Esophagus muscularis mucosa (tissue), 4 donors: ENCODE data around the gene COL5A1. TPM values are rescaled to one million over a fixed set of nuclear protein-coding genes. Genes with fewer than 3 reads are reported as not detected.

Source experiments
- DNase-seq: peaks from one replicate; pipeline ENCODE4 v3.0.0-alpha.2; 2017; ENCODE audit errors: extremely low spot score
- H3K27ac ChIP-seq, 4 donors: fragments of 200-600 bp; sonication (generic); replicated peaks in 1 of 4; 1 replicate in 3 of 4; 2 replicates in 1 of 4; pipeline ENCODE4 v1.5.1; 2016 to 2019; ENCODE audit warnings: mild to moderate bottlenecking in 1 of 4
- H3K27me3 ChIP-seq, 4 donors: fragments of 200-600 bp; sonication (generic); one replicate each; pipeline versions ENCODE4 v1.5.1 to v1.6.0; 2016 to 2019
- H3K36me3 ChIP-seq, 4 donors: fragments of 200-600 bp; sonication (generic); one replicate each; pipeline ENCODE4 v1.5.1; 2016 to 2019
- H3K4me1 ChIP-seq, 4 donors: fragments of 200-600 bp; sonication (generic); one replicate each; pipeline ENCODE4 v1.5.1; 2016 to 2019
- H3K4me3 ChIP-seq, 4 donors: fragments of 200-600 bp; sonication (generic); 1 replicate in 2 of 4; 2 replicates in 2 of 4; pipeline ENCODE4 v1.5.1; 2016 to 2019; ENCODE audit warnings: mild to moderate bottlenecking in 4 of 4, moderate library complexity in 1 of 4
- H3K9me3 ChIP-seq, 4 donors: fragments of 200-600 bp; sonication (generic); 1 replicate in 3 of 4; 2 replicates in 1 of 4; pipeline ENCODE4 v1.5.1; 2016 to 2019
- EP300 ChIP-seq: sonication (generic); formaldehyde crosslinking; IDR thresholded peaks from one replicate; pipeline ENCODE4 v1.6.1; 2017; ENCODE audit warnings: antibody characterized with exemption
- POLR2A ChIP-seq: fragments of 450-650 bp; IDR thresholded peaks from one replicate; pipeline ENCODE4 v1.6.1; 2017; ENCODE audit warnings: antibody characterized with exemption, moderate library complexity, mild to moderate bottlenecking, low read depth
- POLR2AphosphoS5 ChIP-seq, 2 donors: sonication (generic); formaldehyde crosslinking; IDR thresholded peaks; one replicate each; pipeline ENCODE4 v1.6.1; 2017; ENCODE audit warnings: antibody characterized with exemption in 2 of 2
- WGBS: methylation state at CpG from one replicate; pipeline ENCODE4 v1.1.5; 2018; 5-methylcytosine and 5-hydroxymethylcytosine counted together
- intact Hi-C: fragments of 100-400 bp; cut with DNase I; formaldehyde crosslinking; loops from one replicate; pipeline ENCODE4 v1.15.1; 2023
- total RNA-seq, 4 donors: library from RNA; depleted of rRNA; stranded (reverse); fragments of >200 nt; gene quantifications; one replicate each; pipeline versions ENCODE4 v1.1.0 to v1.2.1, GENCODE V29; 2016
- TF ChIP-seq, protein P1 (sequence below), 3 experiments: fragments of 200-600 bp in 2 of 3; fragments of 450-650 bp in 1 of 3; sonication (generic) in 2 of 3; IDR thresholded peaks; one replicate each; pipeline ENCODE4 v1.5.1; 2017 to 2019; ENCODE audit warnings: antibody characterized with exemption in 3 of 3, mild to moderate bottlenecking in 2 of 3, moderate library complexity in 1 of 3

COL5A1 gene
- total RNA-seq, 4 donors from 2014 or later: 36.0 to 89.5 (median 56.4) TPM

DNA sequence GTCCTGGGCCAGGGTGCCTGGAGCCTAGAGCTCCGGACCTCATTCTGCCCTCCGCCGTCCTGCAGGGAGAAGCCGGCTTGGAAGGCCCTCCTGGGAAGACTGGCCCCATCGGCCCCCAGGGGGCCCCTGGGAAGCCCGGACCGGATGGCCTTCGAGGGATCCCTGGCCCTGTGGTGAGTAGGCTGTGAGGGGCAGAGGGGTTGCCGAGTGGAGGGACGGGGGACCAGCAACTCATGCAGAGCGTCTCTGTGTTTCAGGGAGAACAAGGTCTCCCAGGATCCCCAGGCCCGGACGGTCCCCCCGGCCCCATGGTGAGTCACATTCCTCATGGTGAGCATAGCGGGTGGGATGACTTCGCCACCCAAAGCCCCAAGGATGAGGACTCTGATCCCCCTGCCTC, 177.0 kb downstream of the COL5A1 start:
- TF ChIP-seq, protein P1, sequence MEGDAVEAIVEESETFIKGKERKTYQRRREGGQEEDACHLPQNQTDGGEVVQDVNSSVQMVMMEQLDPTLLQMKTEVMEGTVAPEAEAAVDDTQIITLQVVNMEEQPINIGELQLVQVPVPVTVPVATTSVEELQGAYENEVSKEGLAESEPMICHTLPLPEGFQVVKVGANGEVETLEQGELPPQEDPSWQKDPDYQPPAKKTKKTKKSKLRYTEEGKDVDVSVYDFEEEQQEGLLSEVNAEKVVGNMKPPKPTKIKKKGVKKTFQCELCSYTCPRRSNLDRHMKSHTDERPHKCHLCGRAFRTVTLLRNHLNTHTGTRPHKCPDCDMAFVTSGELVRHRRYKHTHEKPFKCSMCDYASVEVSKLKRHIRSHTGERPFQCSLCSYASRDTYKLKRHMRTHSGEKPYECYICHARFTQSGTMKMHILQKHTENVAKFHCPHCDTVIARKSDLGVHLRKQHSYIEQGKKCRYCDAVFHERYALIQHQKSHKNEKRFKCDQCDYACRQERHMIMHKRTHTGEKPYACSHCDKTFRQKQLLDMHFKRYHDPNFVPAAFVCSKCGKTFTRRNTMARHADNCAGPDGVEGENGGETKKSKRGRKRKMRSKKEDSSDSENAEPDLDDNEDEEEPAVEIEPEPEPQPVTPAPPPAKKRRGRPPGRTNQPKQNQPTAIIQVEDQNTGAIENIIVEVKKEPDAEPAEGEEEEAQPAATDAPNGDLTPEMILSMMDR (IDR thresholded peaks at IDR 0.05): no peak
- TF ChIP-seq EP300 (no peak), POLR2AphosphoS5 (IDR thresholded peaks at IDR 0.05) (no peak), POLR2A (no peak)
- intact Hi-C loops: no loop called here
- no peak overlapping the region for H3K4me3 ChIP-seq
- H3K4me1 ChIP-seq: no peaks in the 10 kb centered on the region
- no peak for DNase-seq
- H3K9me3 ChIP-seq: no peaks in the 10 kb centered on the region
- no peaks in the 10 kb centered on the region for H3K27me3 ChIP-seq
- 89% methylated on average over 5 of the region's 16 CpGs for WGBS
- H3K36me3 ChIP-seq: peaks cover 43 to 100% (median 78%) of the 10 kb centered on the region in 4 donors
- H3K27ac ChIP-seq: no peak overlapping the region

DNA sequence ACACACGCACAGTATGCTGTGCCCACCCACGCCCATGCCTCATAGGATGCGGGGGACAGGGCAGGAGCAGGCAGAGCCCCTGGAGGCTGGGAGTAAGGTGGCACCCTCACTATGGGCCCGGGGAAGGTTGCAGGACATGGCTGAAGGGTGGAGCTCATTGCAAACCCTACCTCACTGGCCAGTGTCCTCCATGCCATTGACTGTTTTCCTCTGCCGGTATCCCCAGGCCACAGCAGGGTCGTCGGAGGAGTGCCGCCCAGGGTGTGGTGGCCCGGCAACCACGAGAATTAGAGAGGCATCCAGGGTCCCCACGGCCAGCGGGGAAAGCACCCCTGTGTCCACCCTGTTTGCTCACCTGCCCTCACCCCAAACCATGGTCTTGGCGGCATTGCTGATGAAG, 179.3 kb downstream of the COL5A1 start:
- no peaks in the 10 kb centered on the region for H3K9me3 ChIP-seq
- no peak overlapping the region for H3K4me3 ChIP-seq
- intact Hi-C loops: no loop called here
- TF ChIP-seq, protein P1 (IDR thresholded peaks at IDR 0.05): no peak
- TF ChIP-seq EP300 (no peak), POLR2AphosphoS5 (IDR thresholded peaks at IDR 0.05) (no peak), POLR2A (no peak)
- H3K36me3 ChIP-seq: peaks cover 36 to 100% (median 82%) of the 10 kb centered on the region in 4 donors
- no peaks in the 10 kb centered on the region for H3K27me3 ChIP-seq
- DNase-seq: no peak
- no peak overlapping the region for H3K27ac ChIP-seq
- no peaks in the 10 kb centered on the region for H3K4me1 ChIP-seq
- 94% methylated on average over 5 of the region's 13 CpGs for WGBS

DNA sequence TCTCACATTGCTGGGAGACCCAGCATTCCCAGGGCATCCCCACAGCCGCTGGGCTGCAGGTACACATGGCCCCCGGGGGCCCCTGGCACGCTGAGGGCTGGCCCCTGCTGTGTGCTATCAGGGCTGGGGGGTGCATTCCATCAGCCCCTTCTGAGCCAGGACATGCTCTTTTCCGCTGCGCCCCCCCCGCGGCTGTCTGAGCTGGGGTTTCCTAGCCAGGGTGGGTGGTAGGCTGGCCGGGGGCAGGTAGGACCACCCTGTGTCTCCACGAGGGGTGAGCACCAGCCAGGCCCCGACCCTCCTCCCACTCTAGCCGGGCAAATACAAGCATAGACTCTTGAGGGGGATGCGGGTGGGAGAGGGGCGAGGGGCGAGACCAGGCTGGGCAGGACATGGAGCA, 180.9 kb downstream of the COL5A1 start:
- intact Hi-C loops: no loop called here
- H3K36me3 ChIP-seq: peaks cover 34 to 98% (median 75%) of the 10 kb centered on the region in 4 donors

GRCh38 chr9:134823623-134824022, 182.0 kb downstream of the COL5A1 start:
- intact Hi-C loops: no loop called here
- no peaks in the 10 kb centered on the region for H3K27me3 ChIP-seq
- H3K27ac ChIP-seq: no peak overlapping the region
- DNase-seq: no peak
- peaks cover 23 to 98% (median 73%) of the 10 kb centered on the region in 4 donors for H3K36me3 ChIP-seq
- no peak overlapping the region for H3K4me3 ChIP-seq
- no peaks in the 10 kb centered on the region for H3K4me1 ChIP-seq
- 88% methylated on average over 7 of the region's 7 CpGs for WGBS
- no peak for TF ChIP-seq POLR2AphosphoS5 (IDR thresholded peaks at IDR 0.05)
- TF ChIP-seq EP300: no peak
- TF ChIP-seq, protein P1 (IDR thresholded peaks at IDR 0.05): no peak
- no peak for TF ChIP-seq POLR2A
- no peaks in the 10 kb centered on the region for H3K9me3 ChIP-seq

More for the DNA sequence above, 180.9 kb downstream of the COL5A1 start:
- Histone ChIP-seq H3K4me3 (no peak overlapping the region), H3K9me3 (no peaks in the 10 kb centered on the region), H3K4me1 (no peaks in the 10 kb centered on the region), H3K27ac (no peak overlapping the region), H3K27me3 (no peaks in the 10 kb centered on the region)
- DNase-seq: no peak
- TF ChIP-seq EP300 (no peak), POLR2A (no peak), POLR2AphosphoS5 (IDR thresholded peaks at IDR 0.05) (no peak)
- TF ChIP-seq, protein P1 (IDR thresholded peaks at IDR 0.05): no peak
- WGBS: 93% methylated on average over 10 of the region's 14 CpGs

DNA sequence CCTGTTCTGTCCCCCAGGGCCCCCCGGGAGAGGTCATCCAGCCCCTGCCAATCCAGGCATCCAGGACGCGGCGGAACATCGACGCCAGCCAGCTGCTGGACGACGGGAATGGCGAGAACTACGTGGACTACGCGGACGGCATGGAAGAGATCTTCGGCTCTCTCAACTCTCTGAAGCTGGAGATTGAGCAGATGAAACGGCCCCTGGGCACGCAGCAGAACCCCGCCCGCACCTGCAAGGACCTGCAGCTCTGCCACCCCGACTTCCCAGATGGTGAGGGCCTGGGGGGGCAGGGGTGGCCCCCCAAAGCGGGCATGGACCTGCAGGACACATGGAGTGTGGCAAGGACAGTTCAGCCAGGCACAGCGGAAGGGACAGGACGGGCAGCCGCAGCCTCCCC, 183.0 kb downstream of the COL5A1 start:
- Histone ChIP-seq H3K4me3 (no peak overlapping the region), H3K27ac (no peak overlapping the region), H3K4me1 (no peaks in the 10 kb centered on the region), H3K9me3 (no peaks in the 10 kb centered on the region), H3K36me3 (peaks cover 18 to 98% (median 73%) of the 10 kb centered on the region in 4 donors), H3K27me3 (no peaks in the 10 kb centered on the region)
- no peak for DNase-seq
- TF ChIP-seq EP300: no peak
- TF ChIP-seq POLR2AphosphoS5 (IDR thresholded peaks at IDR 0.05): no peak
- TF ChIP-seq POLR2A: no peak
- TF ChIP-seq, protein P1 (IDR thresholded peaks at IDR 0.05): no peak
- intact Hi-C loops: no loop called here
- WGBS: 91% methylated on average over 18 of the region's 23 CpGs
